Activated CD4-positive, alpha-beta T cell treated with anti-CD3 and anti-CD28 coated beads, Interleukin-2, Interleukin-4, amounts not matched to agents 100 ng/mL and 50 ng/mL, durations not matched to agents 16 hours and 8 hours (primary cell): ENCODE measurements around the gene POU6F2.

Source experiments
- DNase-seq: peaks from one replicate; pipeline ENCODE4 v3.0.0-alpha.2; 2020; ENCODE audit warnings: low spot score

The POU6F2 gene

DNA sequence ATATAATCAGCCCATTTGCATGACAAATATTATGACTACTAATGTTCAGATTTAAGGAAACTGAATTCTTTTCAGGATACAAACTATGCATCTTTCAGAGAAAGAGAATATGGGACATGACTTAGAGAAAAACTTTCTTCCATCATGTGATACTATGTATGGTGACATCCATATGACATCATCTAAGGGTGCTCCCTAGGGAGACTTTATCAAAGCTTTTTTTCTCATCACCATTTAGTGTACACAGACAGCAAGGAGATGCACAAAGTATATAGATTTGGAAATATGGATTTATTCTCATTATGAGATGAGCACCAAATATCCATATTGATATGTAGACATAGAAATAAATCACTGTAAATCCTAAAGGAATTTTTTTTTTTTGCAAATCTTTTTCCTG is 424.3 kb downstream of the POU6F2 start:
- DNase-seq: no peak

GRCh38 chr7:39404907-39405306 is 427.2 kb downstream of the POU6F2 start:
- DNase-seq: no peak

- no peak for DNase-seq
Observed at GRCh38 chr7:39405581-39405980, 427.9 kb downstream of the POU6F2 start.

GRCh38 chr7:39406467-39406866 is 428.8 kb downstream of the POU6F2 start:
- no peak for DNase-seq

DNA sequence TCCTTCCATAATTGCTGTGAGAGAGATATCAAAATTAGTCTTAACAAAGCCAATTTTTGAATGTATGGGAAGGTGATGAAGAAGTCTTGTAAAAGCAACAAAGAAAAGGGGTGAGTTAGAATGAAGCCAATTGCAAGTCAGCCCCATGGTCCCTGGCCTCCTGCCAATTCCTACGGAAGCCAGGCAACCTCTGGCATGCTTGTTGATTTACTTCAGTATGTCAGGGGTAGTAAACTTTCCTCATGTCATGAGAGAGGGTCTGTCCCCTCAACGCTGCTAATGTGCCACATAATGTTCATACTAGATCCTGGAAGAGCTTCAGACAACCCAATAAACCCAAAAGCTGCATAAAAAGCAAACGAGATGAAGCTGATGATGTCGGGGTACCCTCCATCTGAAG is 429.4 kb downstream of the POU6F2 start:
- no peak for DNase-seq

DNA sequence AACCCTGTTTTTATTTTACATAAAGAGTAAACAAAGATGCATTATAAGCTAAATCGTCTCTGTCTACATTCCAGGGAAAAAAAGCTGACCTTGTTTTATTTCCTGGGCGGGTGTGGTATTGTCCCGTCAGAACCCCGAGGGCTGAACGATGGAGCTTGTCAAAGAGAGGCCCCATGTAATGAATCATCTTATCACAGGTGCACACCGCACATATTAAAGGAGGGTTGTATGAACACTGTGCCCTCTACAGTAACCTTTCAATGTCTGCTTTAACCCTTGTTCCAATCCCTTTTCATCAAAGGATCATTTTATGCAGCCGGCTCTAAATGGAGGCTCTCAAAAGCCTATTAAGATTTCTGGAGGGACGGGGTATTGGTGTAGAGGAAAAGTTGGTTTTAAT is 430.0 kb downstream of the POU6F2 start:
- no peak for DNase-seq

GRCh38 chr7:39408906-39409305 is 431.2 kb downstream of the POU6F2 start:
- DNase-seq: no peak

DNA sequence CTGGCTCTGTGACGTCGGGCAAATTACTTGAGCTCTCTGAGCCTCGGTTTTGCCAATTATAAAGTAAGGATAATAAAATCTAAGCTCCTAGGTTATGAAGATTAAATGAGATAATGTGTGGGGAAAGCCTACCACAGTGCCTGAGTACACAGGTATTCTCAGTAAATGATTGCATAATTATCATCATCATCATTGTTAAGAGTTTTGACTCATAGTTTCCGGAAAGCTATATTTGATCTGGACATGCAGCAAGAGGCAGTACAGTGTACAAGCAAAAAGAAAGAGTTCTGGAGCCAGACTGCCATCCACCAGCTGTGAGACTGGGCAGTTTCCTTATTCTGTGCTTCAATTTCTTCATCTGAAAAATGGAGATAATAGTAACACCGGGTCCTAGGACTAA is 432.9 kb downstream of the POU6F2 start:
- DNase-seq: no peak

GRCh38 chr7:39413636-39414223 is 436.0 kb downstream of the POU6F2 start:
- DNase-seq: no peak

- DNase-seq: peak; percentile 47
Observed at GRCh38 chr7:39414224-39415035, 436.7 kb downstream of the POU6F2 start.

DNA sequence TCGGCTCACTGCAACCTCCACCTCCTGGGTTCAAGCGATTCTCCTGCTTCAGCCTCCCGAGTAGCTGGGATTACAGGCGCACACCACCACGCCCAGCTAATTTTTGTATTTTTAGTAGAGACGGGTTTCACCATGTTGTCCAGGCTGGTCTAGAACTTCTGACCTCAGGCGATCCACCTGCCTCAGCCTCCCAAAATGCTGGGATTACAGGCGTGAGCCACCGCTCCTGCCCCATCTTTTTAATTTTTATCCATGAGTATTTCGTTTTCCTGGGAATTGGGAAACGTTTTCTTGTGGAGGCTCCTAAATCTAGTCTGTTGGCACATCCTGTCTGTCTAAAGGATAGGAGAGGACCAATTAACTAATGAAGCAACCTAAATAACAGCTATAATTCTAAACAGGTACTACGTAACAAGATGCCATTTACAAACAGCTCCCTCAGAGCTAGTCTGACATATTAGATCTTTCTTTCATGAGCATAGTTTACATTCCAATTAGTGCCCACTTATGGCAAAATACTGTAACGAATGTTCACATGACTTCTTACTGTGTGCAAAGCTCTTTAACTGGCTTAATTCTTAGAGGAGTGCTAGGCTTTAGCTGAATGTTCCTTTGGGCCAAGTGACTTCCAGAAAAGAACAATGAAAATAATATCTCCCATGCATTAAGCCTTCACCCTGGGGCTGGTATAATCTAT is 437.5 kb downstream of the POU6F2 start:
- DNase-seq: no peak

- DNase-seq: no peak
Observed at GRCh38 chr7:39416866-39417265, 439.2 kb downstream of the POU6F2 start.

DNA sequence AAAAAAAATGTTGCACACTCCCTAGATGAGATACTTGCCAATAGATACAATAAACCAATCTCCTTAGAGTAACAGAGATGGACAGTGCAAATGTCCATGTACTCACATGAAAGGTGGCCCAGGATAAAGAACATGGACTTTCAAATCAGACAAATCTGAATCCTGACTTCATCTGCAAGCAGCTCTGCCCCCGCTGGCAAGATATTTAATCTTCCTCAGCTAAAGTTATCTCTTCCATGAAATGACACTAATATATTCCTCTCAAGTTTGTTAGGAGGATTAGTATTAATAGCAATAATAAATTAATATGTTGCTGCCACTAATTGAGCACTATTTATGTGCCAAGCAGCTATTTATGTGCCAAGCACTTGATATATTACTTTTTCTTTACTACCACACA is 439.9 kb downstream of the POU6F2 start:
- no peak for DNase-seq

GRCh38 chr7:39421251-39421650 is 443.5 kb downstream of the POU6F2 start:
- no peak for DNase-seq

DNA sequence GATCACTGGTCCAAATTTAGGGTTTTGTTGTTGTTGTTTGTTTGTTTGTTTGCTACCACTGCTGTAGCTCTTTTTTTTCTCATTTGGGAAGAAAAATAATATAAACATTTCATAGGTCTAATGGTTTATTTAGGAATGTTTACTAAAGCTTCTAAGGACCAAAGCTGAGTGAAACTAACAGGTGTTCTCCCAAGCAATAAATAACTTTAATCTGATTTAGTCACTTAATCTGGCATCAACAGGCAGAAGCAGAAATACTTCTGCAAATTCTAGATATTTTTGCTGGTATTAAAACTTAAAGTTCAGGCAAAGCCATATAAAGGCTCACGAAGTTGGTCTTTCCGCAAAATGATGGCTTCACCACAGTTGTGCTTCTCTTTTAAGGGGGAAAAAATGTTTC is 444.0 kb downstream of the POU6F2 start:
- DNase-seq: no peak

- no peak for DNase-seq
Observed at GRCh38 chr7:39428221-39428620, 450.5 kb downstream of the POU6F2 start.

GRCh38 chr7:39429421-39429820 is 451.7 kb downstream of the POU6F2 start:
- DNase-seq: no peak

GRCh38 chr7:39430441-39430840 is 452.7 kb downstream of the POU6F2 start:
- DNase-seq: no peak

GRCh38 chr7:39430909-39431641 is 453.4 kb downstream of the POU6F2 start:
- no peak for DNase-seq

DNA sequence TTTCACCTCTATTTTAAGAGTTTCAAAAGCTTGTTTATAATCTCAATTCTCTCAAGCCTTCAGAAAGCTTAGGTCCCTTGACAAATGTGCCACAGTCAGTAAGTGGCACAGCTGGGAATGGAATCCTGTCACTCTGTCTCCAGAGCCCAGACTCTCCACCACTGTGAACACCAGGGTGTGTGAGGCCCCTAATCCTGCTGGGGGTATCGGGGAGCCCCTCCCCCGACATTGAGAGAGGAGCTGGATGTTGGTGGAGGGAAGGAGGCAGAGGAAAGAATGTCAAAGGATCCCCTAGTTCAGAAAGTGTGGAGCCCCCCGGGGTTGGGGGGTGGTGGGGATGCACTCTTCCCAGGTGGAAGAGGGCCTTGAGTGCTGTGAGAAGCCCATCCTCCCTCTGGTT is 454.7 kb downstream of the POU6F2 start:
- no peak for DNase-seq

GRCh38 chr7:39432807-39433416 is 455.2 kb downstream of the POU6F2 start:
- DNase-seq: no peak

DNA sequence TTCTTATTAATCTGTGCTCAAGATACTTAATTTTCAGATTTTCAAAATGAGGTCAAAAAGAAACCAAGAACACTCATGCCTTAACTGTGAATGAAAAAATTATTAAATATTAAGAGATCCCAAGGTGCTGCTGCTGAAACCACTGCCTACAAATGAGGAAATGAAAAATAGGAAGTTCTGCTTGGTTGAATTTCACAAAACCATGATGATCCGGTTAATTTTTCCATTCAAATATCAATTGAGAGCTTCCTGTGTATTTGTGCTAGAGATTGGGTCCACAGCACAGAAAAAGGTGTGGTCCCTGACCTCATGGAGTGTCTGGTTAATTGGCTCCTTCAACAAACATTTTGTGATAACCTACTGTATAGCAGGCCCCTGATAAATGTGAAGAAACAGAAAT is 455.8 kb downstream of the POU6F2 start:
- no peak for DNase-seq
